ENCODE data around the gene NUDCD2. TPM values are rescaled to one million over a fixed set of nuclear protein-coding genes. Genes with fewer than 3 reads are reported as not detected.

Gene NUDCD2
- total RNA-seq (2022; extraction: Qiagen RNA extraction) = 30.8 to 33.3 TPM (median 31.9 TPM) in 5 replicates

GRCh38 chr5:163459819-163460561 is at the start of gene NUDCD2:
NUDCD2 (minus strand) TSS chr5:163460102; CDS start chr5:163460050, 52 bp downstream.

GRCh38 chr5:163505368-163506094 is 45.6 kb upstream of the NUDCD2 start, which contains the start of gene MAT2B:
MAT2B (plus strand) TSS chr5:163505619; CDS start chr5:163505687, 68 bp downstream.

GRCh38 chr5:163460562-163461171 is 765 bp upstream of the NUDCD2 start, which contains the start of gene HMMR:
HMMR (plus strand) TSS chr5:163460632; CDS start chr5:163460693, 61 bp downstream.

GRCh38 chr5:163437309-163438182 is 22.4 kb downstream of the NUDCD2 start, which contains the start of gene CCNG1:
CCNG1 (plus strand) TSS chr5:163437595; CDS start chr5:163439257, 1,662 bp downstream.

Other genes starting within 250 kb of the NUDCD2 start
- 57.3 to 65.7 TPM (median 58.5 TPM) in 5 replicates for gene CCNG1, start 22.5 kb downstream of the NUDCD2 start, total RNA-seq (2022; extraction: Qiagen RNA extraction)
- 22.8 to 29.3 TPM (median 26.1 TPM) in 5 replicates for gene HMMR, start 530 bp upstream of the NUDCD2 start, total RNA-seq (2022; extraction: Qiagen RNA extraction)
- gene MAT2B, start 45.5 kb upstream of the NUDCD2 start, total RNA-seq (2022; extraction: Qiagen RNA extraction) = 37.4 to 45.1 TPM (median 41.0 TPM) in 5 replicates

Measured in A549 treated with dexamethasone at 1 μM for 4 hours (cell line).